KOPT-K1 (cell line): Measurements from ENCODE around the gene ZCCHC7.

Experiments used
- H3K27ac ChIP-seq: fragments of 200-600 bp; sonication (generic); 2 replicates; pipeline ENCODE4 v1.5.1; 2016; ENCODE audit warnings: antibody characterized with exemption, mild to moderate bottlenecking, low read depth, low read length; ENCODE audit not compliant: poor library complexity, severe bottlenecking
- H3K36me3 ChIP-seq: fragments of 200-600 bp; sonication (generic); 2 replicates; pipeline ENCODE4 v1.5.1; 2017; ENCODE audit warnings: antibody characterized with exemption, mild to moderate bottlenecking, low read length, moderate library complexity; ENCODE audit not compliant: insufficient read depth
- H3K9me3 ChIP-seq: fragments of 200-600 bp; sonication (generic); 2 replicates; pipeline ENCODE4 v1.5.1; 2017; ENCODE audit warnings: antibody characterized with exemption, low read length, mild to moderate bottlenecking; ENCODE audit not compliant: insufficient read depth, poor library complexity, severe bottlenecking

The ZCCHC7 gene

GRCh38 chr9:37259951-37260350 lies 139.6 kb downstream of the ZCCHC7 start:
- H3K9me3 ChIP-seq: no peaks in the 10 kb centered on the region
- H3K27ac ChIP-seq: no peak overlapping the region
- H3K36me3 ChIP-seq: 0 out of 2 replicates have a peak, but pooled peaks cover 4% of the 10 kb centered on the region

GRCh38 chr9:37262410-37262809 lies 142.0 kb downstream of the ZCCHC7 start:
- no peaks in the 10 kb centered on the region for H3K9me3 ChIP-seq
- H3K27ac ChIP-seq: no peak overlapping the region
- H3K36me3 ChIP-seq: peaks cover 9% of the 10 kb centered on the region; the same call in 1 of the 2 replicates

GRCh38 chr9:37264539-37264938 lies 144.2 kb downstream of the ZCCHC7 start:
- H3K27ac ChIP-seq: no peak overlapping the region
- no peaks in the 10 kb centered on the region for H3K9me3 ChIP-seq
- H3K36me3 ChIP-seq: peaks cover 9% of the 10 kb centered on the region; the same call in 1 of the 2 replicates

DNA sequence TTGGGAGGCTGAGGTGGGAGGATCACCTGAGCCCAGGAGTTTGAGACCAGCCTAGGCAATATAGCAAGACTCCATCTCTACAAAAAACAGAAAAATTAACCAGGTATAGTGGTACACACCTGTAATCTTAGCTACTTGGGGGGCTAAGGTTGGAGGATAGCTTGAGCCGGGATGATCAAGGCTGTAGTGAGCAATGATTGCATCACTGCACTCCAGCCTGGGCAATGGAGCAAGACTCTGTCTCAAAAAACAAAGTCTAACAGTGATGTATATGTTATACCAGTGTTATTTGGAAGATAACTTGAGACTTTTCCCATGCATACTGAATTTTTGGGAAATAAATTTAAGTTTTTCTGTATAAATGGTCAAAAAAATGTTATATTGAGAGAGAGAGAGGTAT lies 146.3 kb downstream of the ZCCHC7 start:
- Histone ChIP-seq H3K36me3 (peaks cover 5% of the 10 kb centered on the region; the same call in 1 of the 2 replicates), H3K27ac (no peak overlapping the region), H3K9me3 (no peaks in the 10 kb centered on the region)

DNA sequence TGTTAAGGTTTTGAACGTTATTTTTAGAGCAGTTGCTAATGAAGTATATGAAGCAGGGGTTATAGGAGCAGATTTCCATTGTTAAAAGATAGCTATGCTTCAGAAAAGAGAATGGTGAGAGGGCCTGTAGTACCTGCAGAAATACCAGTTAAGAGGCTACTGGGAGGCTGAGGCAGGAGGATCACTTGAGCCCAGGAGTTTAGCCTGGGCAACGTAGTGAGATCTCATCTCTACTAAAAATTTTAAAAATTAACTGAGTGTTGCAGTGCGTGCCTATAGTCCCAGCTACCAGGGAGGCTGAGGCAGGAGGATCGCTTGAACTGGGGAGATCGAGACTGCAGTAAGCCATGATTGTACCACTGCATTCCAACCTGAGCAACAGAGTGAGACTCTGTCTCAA lies 148.8 kb downstream of the ZCCHC7 start:
- Histone ChIP-seq H3K9me3 (peaks cover 18% of the 10 kb centered on the region), H3K27ac (no peak overlapping the region), H3K36me3 (peaks cover 5% of the 10 kb centered on the region; the same call in 1 of the 2 replicates)

GRCh38 chr9:37271679-37272078 lies 151.3 kb downstream of the ZCCHC7 start:
- Histone ChIP-seq H3K27ac (no peak overlapping the region), H3K36me3 (no peaks in the 10 kb centered on the region), H3K9me3 (peaks cover 18% of the 10 kb centered on the region)

- H3K36me3 ChIP-seq: no peaks in the 10 kb centered on the region
- H3K27ac ChIP-seq: no peak overlapping the region
- peaks cover 18% of the 10 kb centered on the region for H3K9me3 ChIP-seq
These were observed 153.2 kb downstream of the ZCCHC7 start for GRCh38 chr9:37273595-37273994.

- Histone ChIP-seq H3K9me3 (no peaks in the 10 kb centered on the region), H3K36me3 (no peaks in the 10 kb centered on the region), H3K27ac (no peak overlapping the region)
These were observed 161.2 kb downstream of the ZCCHC7 start for GRCh38 chr9:37281541-37281940.

DNA sequence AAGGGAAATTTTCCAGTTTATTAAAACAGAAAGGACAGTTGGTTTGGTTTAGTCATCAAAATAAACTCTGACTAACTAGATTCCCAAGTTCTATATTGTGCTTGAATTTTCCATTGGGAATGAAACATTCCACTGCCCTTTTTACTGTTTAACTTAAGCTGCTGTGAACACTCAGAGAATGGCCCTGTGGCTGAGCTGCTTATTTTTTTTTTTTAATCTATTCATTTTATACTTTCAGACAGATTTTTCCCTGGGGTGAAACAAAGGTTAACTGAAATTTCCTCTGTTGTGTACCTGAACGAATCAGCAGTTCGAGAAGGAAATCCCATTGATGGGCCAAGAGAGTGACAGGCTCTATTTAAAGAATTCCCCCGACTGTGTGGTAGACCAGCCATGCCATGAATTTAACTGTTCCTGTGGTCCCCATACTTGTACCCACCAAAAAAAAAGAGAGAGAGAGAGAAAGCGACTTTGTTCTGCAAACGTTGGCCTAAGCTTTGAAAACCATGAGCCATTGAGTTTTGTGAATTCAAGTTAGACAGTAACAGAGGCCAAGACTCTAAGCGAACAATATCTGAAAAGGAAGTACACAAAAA lies 163.5 kb downstream of the ZCCHC7 start:
- H3K9me3 ChIP-seq: no peaks in the 10 kb centered on the region
- H3K27ac ChIP-seq: no peak overlapping the region
- H3K36me3 ChIP-seq: no peaks in the 10 kb centered on the region

GRCh38 chr9:37284636-37285035 lies 164.3 kb downstream of the ZCCHC7 start:
- no peaks in the 10 kb centered on the region for H3K36me3 ChIP-seq
- H3K9me3 ChIP-seq: no peaks in the 10 kb centered on the region
- no peak overlapping the region for H3K27ac ChIP-seq

DNA sequence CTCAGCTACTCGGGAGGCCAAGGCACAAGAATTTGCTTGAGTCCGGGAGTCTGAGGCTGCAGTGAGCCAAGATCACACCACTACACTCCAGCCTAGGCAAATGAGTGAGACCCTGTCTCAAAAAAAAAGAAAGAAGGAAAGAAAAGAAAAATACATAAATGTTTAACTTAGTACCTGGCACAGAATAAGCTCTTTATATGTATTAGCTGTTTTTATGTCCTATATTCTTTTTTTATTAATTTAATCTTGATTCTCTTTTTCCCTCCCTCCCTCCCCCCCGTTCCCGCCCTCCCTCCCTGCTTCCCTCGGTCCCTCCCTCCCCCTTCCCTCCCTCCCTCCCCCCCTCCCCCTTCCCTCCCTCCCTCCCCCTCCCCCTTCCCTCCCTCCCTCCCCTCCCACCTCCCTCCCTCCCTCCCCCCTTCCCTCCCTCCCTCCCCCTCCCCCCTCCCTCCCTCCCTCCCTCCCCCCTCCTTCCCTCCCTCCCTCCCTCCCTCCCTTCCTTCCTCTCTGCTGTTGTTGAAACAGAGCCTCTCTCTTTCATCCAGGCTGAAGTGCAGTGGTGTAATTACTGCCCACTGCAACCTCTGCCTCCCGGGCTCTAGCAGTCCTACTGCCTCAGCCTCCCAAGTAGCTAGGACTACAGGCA lies 166.3 kb downstream of the ZCCHC7 start:
- Histone ChIP-seq H3K9me3 (no peaks in the 10 kb centered on the region), H3K36me3 (no peaks in the 10 kb centered on the region), H3K27ac (no peak overlapping the region)

DNA sequence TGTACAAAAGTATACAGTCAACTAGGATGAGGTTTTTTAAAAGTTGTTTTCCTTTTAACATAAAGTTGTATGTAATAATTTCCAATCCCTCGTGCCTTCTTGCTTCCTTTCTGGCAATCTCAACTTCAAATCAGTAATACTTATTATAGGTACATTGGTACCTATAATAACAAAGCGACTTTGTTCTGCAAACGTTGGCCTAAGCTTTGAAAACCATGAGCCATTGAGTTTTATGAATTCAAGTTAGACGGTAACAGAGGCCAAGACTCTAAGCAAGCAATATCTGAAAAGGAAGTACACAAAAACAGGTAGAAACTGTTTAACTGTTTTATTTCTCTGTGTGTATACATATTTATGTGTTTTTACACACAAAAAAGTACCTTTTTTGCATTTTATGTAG lies 166.9 kb downstream of the ZCCHC7 start:
- no peaks in the 10 kb centered on the region for H3K9me3 ChIP-seq
- H3K36me3 ChIP-seq: no peaks in the 10 kb centered on the region
- H3K27ac ChIP-seq: no peak overlapping the region

DNA sequence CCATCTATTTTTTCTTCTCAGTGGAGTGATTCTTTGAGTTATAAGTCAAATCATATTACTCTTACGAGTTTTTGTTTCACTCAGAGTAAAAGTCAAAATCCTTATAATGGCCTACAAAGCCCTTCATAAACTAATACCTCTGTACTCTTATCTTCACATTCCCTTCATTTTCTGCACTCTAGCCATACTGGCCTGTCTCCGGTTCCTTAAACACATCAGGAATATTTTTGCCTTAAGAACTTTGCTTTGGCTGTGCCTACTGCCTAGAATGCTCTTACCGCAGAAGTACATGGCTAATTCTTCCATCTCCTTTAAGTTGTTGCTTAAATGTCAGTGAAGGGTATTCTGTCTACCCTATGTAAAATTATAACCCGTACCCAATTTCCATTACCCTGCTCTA lies 169.3 kb downstream of the ZCCHC7 start:
- Histone ChIP-seq H3K36me3 (no peaks in the 10 kb centered on the region), H3K27ac (no peak overlapping the region), H3K9me3 (no peaks in the 10 kb centered on the region)

- H3K27ac ChIP-seq: no peak overlapping the region
These were observed 170.1 kb downstream of the ZCCHC7 start for GRCh38 chr9:37290366-37290939.

DNA sequence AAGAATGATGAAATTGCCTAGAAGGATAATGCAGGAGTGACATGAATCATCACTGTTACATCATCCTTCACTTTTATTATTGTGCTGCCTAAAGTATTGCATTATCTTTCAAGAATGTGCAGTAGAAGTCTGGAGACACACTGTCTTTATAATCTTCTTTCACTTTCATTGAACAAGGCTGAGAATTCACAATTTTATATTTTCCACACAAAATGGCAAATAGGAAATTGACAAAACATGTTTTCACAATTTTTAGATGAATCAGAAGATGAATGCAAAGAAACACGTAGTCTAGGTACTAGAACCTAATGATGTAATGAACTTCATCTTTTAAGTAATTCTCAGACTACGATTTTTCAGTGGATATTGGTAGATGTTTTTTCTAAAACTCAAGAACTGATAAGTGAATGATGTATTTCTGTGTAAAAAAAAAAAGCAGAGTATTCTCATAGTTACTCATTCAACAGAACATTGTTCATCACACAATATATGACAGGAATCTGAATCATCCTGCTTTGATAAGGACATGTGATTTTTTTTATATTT lies 170.6 kb downstream of the ZCCHC7 start:
- no peak overlapping the region for H3K27ac ChIP-seq
- no peaks in the 10 kb centered on the region for H3K9me3 ChIP-seq

More at GRCh38 chr9:37290366-37290939, 170.1 kb downstream of the ZCCHC7 start:
- no peaks in the 10 kb centered on the region for H3K9me3 ChIP-seq
- H3K36me3 ChIP-seq: no peaks in the 10 kb centered on the region

More for the DNA sequence above, 170.6 kb downstream of the ZCCHC7 start:
- H3K36me3 ChIP-seq: no peaks in the 10 kb centered on the region
